IMR-90 (cell line): ENCODE measurements around the gene KRTAP10-9.

Experiments used
- BHLHE40 ChIP-seq: fragments of 150-350 bp; IDR thresholded peaks from 2 replicates; pipeline ENCODE4 v1.6.1; 2016; ENCODE audit warnings: mild to moderate bottlenecking, low read depth, low read length
- CEBPB ChIP-seq: IDR thresholded peaks from 2 replicates; pipeline ENCODE4 v1.6.1; 2012; ENCODE audit warnings: low read depth, low read length, improper control_type of control experiment
- CTCF ChIP-seq: conservative IDR thresholded peaks from 2 replicates; pipeline ENCODE4 v1.5.1; 2012; ENCODE audit warnings: mild to moderate bottlenecking, low read depth, low read length, improper control_type of control experiment
- ELK1 ChIP-seq: fragments of 150-350 bp; IDR thresholded peaks from 2 replicates; pipeline ENCODE4 v1.6.1; 2016; ENCODE audit warnings: low read depth, mild to moderate bottlenecking, low read length, moderate library complexity, borderline replicate concordance
- MAFK ChIP-seq: IDR thresholded peaks from 2 replicates; pipeline ENCODE4 v1.6.1; 2012; ENCODE audit warnings: low read depth, low read length, improper control_type of control experiment
- MAZ ChIP-seq: IDR thresholded peaks from 2 replicates; pipeline ENCODE4 v1.6.1; 2012; ENCODE audit warnings: low read depth, mild to moderate bottlenecking, low read length, improper control_type of control experiment, moderate library complexity, borderline replicate concordance
- MXI1 ChIP-seq: IDR thresholded peaks from 2 replicates; pipeline ENCODE4 v1.6.1; 2012; ENCODE audit warnings: low read depth, mild to moderate bottlenecking, low read length, moderate library complexity, borderline replicate concordance
- NFE2L2 ChIP-seq: fragments of 150-350 bp; IDR thresholded peaks from 2 replicates; pipeline ENCODE4 v1.6.1; 2016; ENCODE audit warnings: low read depth, mild to moderate bottlenecking, low read length
- POLR2A ChIP-seq: IDR thresholded peaks from 2 replicates; pipeline ENCODE4 v1.6.1; 2012; ENCODE audit warnings: mild to moderate bottlenecking, low read depth, low read length
- RAD21 ChIP-seq: IDR thresholded peaks from 2 replicates; pipeline ENCODE4 v1.6.1; 2012; ENCODE audit warnings: low read length, improper control_type of control experiment
- RFX5 ChIP-seq: IDR thresholded peaks from 2 replicates; pipeline ENCODE4 v1.8.0; 2012; ENCODE audit warnings: low read depth, mild to moderate bottlenecking, low read length, moderate library complexity

GRCh38 chr21:44650973-44651675, 24.2 kb downstream of the KRTAP10-9 start:
- TF ChIP-seq POLR2A = no peak
- TF ChIP-seq RAD21 = no peak
- TF ChIP-seq BHLHE40 = no peak
- no peak for TF ChIP-seq CTCF
- TF ChIP-seq MXI1 = no peak
- no peak for TF ChIP-seq MAZ
- no peak for TF ChIP-seq MAFK
- no peak for TF ChIP-seq RFX5
- TF ChIP-seq CEBPB = no peak
- TF ChIP-seq NFE2L2 = no peak
- TF ChIP-seq ELK1 = no peak
